GM18907 (cell line): ENCODE data around the gene AFG1L.
"Not testable (repeated sequence)": the region's sequence is repeated elsewhere in the genome, so short reads cannot be mapped to it uniquely, and the experiment has no call there.

Experiments used
- ATAC-seq: cut with Tn5 transposase; IDR thresholded peaks from one replicate; pipeline ENCODE4 v1.9.1; 2021; ENCODE audit warnings: mild to moderate bottlenecking, moderate library complexity; ENCODE audit not compliant: unreplicated experiment

The AFG1L gene

GRCh38 chr6:108287373-108287772 lies 7.5 kb upstream of the AFG1L start:
- no peak for ATAC-seq

DNA sequence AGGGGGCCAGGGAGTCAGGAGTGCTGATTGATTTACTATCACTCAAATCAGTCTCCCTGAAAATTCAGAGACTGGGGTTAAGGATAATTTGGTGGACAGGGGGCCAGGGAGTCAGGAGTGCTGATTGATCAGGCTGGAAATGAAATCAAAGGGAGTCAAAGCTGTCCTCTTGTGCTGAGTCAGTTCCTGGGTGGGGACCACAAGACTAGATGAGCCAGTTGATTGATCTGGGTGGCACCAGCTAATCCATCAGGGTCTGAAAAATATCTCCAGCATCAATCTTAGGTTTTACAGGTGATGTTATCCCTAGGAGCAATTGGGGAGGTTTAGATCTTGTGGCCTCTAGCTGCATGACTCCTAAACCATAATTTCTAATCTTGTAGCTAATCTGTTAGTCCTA lies 6.1 kb upstream of the AFG1L start:
- no peak for ATAC-seq

- no peak for ATAC-seq
These were observed 3.8 kb upstream of the AFG1L start for GRCh38 chr6:108291091-108291490.

- not testable (repeated sequence) for ATAC-seq
These were observed 2.3 kb upstream of the AFG1L start for GRCh38 chr6:108292561-108292960.

GRCh38 chr6:108293527-108294296 lies 1.1 kb upstream of the AFG1L start:
- ATAC-seq = no peak

DNA sequence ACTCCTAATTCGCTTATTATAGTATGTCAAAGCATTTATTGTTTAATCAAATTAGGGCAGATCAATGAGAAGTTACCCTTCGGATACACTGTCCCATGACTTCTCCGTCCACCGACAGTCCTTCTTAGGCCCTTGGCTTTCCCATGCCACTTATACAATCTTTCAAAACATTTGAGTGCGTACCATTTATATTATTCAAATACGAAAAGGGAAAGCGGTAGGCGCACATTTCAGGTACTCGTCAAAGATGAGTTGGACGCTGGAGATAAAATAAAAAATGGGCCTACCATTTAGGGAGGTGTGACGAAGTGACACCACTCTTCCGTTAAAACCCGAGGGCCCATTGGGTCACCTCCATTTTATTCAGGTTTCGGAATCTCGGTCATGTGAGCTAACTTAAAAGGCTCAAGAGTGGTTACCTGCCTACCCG lies 542 bp upstream of the AFG1L start:
- peak; percentile 28 for ATAC-seq

GRCh38 chr6:108295676-108296075 lies 822 bp downstream of the AFG1L start:
- ATAC-seq = no peak

DNA sequence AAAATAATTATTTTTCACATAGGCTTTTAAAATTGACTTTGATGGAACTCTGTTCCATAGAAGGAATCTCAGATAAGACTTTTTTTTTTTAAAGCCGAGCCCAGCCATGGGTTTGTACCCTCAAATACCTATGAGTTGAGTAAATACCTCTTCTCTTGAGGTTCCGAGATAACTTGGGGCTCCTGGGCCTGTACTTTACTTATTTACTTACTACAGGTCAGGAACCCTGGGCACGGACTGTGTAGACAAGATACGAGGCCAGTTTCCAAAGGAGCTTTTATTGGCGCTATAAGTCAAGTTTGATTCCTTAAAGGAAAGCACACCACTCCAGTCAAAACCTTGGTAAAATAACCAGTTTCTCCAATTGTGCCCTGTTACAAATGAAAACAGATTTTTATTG lies 7.5 kb downstream of the AFG1L start:
- no peak for ATAC-seq

- ATAC-seq = no peak
These were observed 9.8 kb downstream of the AFG1L start for GRCh38 chr6:108304646-108305045.

- ATAC-seq = not testable (repeated sequence)
These were observed 13.8 kb downstream of the AFG1L start for GRCh38 chr6:108308641-108309040.

DNA sequence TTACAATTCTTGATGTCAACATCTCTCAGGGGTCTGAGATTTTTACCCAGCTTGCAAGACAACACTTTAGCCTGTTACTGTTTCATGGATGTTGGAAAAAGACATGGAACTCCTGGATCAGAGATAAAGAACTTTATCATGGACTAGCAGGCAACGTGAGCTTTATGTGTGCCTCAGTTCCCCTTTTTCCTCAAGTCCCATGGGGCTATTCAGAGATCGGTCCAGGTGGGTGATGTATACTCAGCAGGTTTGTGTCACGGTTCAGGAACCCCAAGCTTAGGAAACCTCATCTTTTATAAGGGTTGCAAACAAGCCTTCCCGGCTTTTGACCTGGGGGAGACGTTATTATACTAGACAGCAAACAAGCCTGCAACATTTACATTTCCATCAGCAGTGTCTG lies 15.0 kb downstream of the AFG1L start:
- ATAC-seq = no peak

DNA sequence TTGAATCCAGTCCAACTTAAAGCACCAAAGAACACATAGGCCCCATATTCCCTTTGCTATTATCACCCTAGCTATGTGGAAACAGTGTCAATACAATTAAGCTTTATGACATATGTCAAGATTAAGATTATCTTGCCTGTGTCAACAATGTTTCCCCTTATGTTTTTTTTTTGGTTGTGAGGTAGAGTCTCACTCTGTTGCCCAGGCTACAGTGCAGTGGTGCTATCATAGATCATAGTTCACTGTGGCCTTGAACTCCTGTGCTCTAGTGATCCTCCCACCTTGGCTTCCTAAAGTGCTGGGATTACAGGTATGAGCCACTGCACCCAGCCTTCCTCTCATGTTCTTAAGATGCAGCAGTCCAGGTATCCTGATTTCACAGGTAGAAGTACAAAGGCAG lies 17.8 kb downstream of the AFG1L start:
- no peak for ATAC-seq

DNA sequence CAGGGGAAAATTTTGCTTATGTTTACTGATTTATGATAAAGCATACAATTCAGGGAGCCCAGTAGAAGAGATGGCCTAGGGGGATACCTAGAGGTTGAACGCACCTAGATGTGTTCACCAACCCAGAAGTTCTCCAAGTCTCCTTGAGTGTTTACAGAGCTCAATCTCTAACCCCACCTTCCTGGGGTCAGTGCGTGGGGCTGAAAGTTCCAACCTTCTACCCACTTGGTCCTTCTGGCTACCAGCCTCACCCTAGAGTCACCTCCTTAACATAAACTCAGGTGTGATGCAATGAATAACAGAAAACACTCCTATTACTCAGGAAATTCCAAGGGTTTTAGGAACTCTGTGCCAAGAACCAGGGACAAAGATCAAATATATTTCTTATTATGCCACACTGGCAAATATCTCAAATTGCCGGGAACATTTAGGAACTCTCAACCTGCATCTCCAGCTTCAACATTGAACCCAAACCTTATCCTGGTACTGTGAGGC lies 26.4 kb downstream of the AFG1L start:
- no peak for ATAC-seq

DNA sequence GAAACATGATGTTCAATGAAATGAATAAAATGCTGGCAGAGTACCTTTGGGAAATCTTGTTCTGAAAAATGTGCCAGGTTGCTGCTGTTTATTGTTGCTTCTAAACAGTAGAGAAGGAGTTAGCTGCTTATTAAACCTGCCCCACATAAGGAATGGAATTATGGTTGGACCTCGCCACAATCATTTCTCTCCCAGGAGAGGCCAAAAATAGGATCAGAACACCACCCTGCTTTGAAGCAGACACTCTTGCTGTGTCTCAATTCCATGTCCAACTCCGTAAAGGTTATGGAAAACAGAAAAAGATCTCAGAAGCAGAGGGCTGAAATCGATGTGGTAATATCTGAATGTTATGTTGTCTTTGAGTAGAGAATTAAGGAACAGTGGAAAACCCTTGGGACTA lies 27.9 kb downstream of the AFG1L start:
- no peak for ATAC-seq

DNA sequence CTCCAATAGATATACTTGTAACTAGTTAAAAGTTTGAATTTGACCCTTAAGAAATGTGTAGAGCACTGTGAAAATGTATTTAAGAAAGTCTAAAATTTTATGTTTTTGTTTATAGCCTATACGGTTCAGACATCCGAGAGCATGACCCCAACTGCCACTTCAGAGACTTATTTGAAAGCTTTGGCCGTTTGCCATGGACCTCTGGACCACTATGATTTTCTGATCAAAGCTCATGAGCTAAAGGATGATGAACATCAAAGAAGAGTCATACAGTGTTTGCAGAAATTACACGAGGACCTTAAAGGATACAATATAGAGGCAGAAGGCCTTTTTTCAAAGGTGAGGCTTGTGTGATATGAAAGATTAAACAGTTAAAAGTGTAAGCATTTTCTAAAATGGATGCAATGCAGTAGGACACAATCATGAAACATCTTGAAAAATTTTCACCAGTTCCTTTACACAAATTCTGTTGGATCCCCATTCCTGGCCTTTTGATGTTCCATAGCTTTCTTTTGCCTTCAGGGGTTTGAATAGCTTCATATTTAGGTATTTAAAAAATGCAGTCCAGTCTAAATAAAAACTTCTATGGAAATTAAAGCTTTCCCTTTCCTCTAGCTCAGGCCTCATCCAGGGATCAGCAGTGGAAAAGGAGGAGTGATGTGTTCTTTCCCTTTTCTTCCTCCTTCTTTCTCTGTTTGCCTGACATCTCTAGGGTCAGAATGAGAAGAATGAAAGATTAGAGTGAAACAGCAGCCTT lies 29.0 kb downstream of the AFG1L start:
- no peak for ATAC-seq

- not testable (repeated sequence) for ATAC-seq
These were observed 35.4 kb downstream of the AFG1L start for GRCh38 chr6:108330221-108330785.

GRCh38 chr6:108330806-108331205 lies 36.0 kb downstream of the AFG1L start:
- ATAC-seq = no peak

DNA sequence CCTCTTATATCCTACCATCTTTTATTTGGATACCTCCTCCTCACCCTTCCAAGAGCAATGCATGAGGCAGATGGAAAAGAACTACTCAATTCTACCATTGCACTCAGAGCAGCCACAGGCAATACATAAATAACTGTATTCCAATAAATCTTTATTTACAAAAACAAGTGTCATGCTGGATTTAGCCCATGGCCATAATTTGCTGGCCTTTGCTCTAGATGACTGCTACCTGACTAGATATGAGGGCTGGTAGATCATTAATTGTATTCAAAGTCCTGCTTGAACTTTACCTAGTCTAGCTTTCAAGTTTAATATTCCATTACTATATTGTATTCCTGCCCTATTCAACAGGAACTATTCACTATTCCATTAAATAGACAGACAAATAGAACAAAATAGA lies 37.1 kb downstream of the AFG1L start:
- no peak for ATAC-seq

- no peak for ATAC-seq
These were observed 42.1 kb downstream of the AFG1L start for GRCh38 chr6:108336971-108337370.

- ATAC-seq = no peak
These were observed 42.9 kb downstream of the AFG1L start for GRCh38 chr6:108337721-108338120.

DNA sequence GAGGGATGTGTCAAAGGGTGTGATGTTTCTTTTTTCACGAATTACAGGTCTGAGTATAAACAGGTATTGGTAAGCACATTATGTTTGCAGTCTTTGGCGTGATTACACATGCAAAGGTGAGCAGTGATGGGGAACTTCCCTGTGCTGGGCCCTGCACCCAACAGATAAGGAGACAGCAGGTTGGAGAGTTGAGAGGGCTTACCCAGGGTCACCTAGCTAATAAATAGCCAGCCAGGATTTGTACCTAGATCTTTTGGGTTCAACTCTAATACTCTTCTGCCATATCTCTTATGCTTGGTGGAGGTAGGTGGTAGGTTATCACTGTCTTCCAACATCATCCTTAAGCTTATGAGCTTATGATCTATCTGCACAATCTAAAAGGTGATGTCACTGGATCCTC lies 46.5 kb downstream of the AFG1L start:
- ATAC-seq = no peak

- ATAC-seq = no peak
These were observed 49.0 kb downstream of the AFG1L start for GRCh38 chr6:108343894-108344293.
